K562 (cell line): ENCODE data around the gene KCTD19. TPM values are rescaled to one million over a fixed set of nuclear protein-coding genes. Genes with fewer than 3 reads are reported as not detected.
A peak's percentile ranks its signal among the peaks of the same experiment; 100 is the strongest.

Experiments used
- BRF2 ChIP-seq: IDR thresholded peaks from 3 replicates; pipeline ENCODE4 v1.6.1; 2011; ENCODE audit warnings: borderline replicate concordance, mild to moderate bottlenecking; ENCODE audit not compliant: insufficient read length, insufficient read depth
- CAMTA2 ChIP-seq: fragments of 250-450 bp; sonication (Bioruptor Pico); conservative IDR thresholded peaks from 2 replicates; pipeline ENCODE4 v1.5.1; 2022
- E2F6 ChIP-seq, 2 experiments: IDR thresholded peaks; 2 replicates each; pipeline ENCODE4 v1.6.1; 2011; ENCODE audit warnings: borderline replicate concordance in 1 of 2, control low read depth in 1 of 2, low read depth in 1 of 2, low read length in 1 of 2, mild to moderate bottlenecking in 1 of 2, mixed read lengths in 1 of 2, moderate library complexity in 1 of 2; ENCODE audit not compliant: insufficient read depth in 1 of 2, insufficient read length in 1 of 2, poor library complexity in 1 of 2, severe bottlenecking in 1 of 2; ENCODE audit errors: extremely low read depth in 1 of 2
- HMGXB4 ChIP-seq: sonication (generic); formaldehyde crosslinking; IDR thresholded peaks from 2 replicates; pipeline ENCODE4 v1.8.1; 2023; ENCODE audit warnings: mild to moderate bottlenecking, missing genetic modification reagents
- JUNB ChIP-seq: fragments of 450-650 bp; formaldehyde crosslinking; conservative IDR thresholded peaks from 2 replicates; pipeline ENCODE4 v1.4.0; 2020; ENCODE audit warnings: mild to moderate bottlenecking
- JUND ChIP-seq, 2 experiments: IDR thresholded peaks; 2 replicates in 1 of 2; 3 replicates in 1 of 2; pipeline ENCODE4 v1.6.1; 2011; ENCODE audit warnings: borderline replicate concordance in 2 of 2, low read depth in 2 of 2, low read length in 2 of 2, improper control_type of control experiment in 1 of 2, missing biosample characterization in 1 of 2, missing genetic modification characterization in 1 of 2, missing genetic modification reagents in 1 of 2
- NRF1 ChIP-seq, 2 experiments: fragments of 450-650 bp; IDR thresholded peaks in 1 of 2; conservative IDR thresholded peaks in 1 of 2; 2 replicates each; pipeline ENCODE4 v1.6.1; 2014; ENCODE audit warnings: mild to moderate bottlenecking in 2 of 2
- SIN3A ChIP-seq, 2 experiments: fragments of 150-350 bp in 1 of 2; IDR thresholded peaks; 2 replicates each; pipeline ENCODE4 v1.6.1; 2011 to 2016; ENCODE audit warnings: borderline replicate concordance in 2 of 2, low read depth in 2 of 2, low read length in 2 of 2, mild to moderate bottlenecking in 2 of 2, moderate library complexity in 2 of 2; ENCODE audit not compliant: control insufficient read depth in 1 of 2
- SIN3B ChIP-seq: fragments of 450-650 bp; IDR thresholded peaks from 2 replicates; pipeline ENCODE4 v1.6.1; 2017; ENCODE audit warnings: low read depth, mild to moderate bottlenecking, moderate library complexity
- SLC30A9 ChIP-seq: fragments of 250-450 bp; sonication (Bioruptor Pico); IDR thresholded peaks from 2 replicates; pipeline ENCODE4 v1.8.0; 2022; ENCODE audit warnings: mild to moderate bottlenecking, moderate library complexity
- SP2 ChIP-seq: IDR thresholded peaks from 2 replicates; pipeline ENCODE4 v1.6.1; 2011; ENCODE audit warnings: mild to moderate bottlenecking, low read depth, low read length, moderate library complexity; ENCODE audit not compliant: poor library complexity, severe bottlenecking; ENCODE audit errors: extremely low read depth
- SRF ChIP-seq, 2 experiments: fragments of 250-450, 450-650 bp in 1 of 2; sonication (Bioruptor Pico) in 1 of 2; sonication (generic) in 1 of 2; formaldehyde crosslinking; IDR thresholded peaks; 2 replicates each; pipeline versions ENCODE4 v1.5.0 to v1.5.1; 2020 to 2022; ENCODE audit warnings: mild to moderate bottlenecking in 1 of 2, missing genetic modification reagents in 1 of 2
- UBTF ChIP-seq, 2 experiments: IDR thresholded peaks; 2 replicates each; pipeline ENCODE4 v1.6.1; 2012; ENCODE audit warnings: improper control_type of control experiment in 2 of 2, low read depth in 2 of 2, low read length in 2 of 2, borderline replicate concordance in 1 of 2
- ZC3H4 ChIP-seq: sonication (generic); formaldehyde crosslinking; IDR thresholded peaks from 2 replicates; pipeline ENCODE4 v1.9.0; 2021; ENCODE audit warnings: missing genetic modification reagents, borderline replicate concordance
- ZNF124 ChIP-seq: sonication (generic); formaldehyde crosslinking; IDR thresholded peaks from 2 replicates; pipeline ENCODE4 v1.8.1; 2022; ENCODE audit warnings: missing genetic modification reagents
- ZNF77 ChIP-seq: fragments of 250-450 bp; sonication (Bioruptor Pico); IDR thresholded peaks from 2 replicates; pipeline ENCODE4 v1.5.0; 2020
- polyA plus RNA-seq, 8 experiments: library from polyadenylated mRNA; depleted of rRNA in 4 of 8; stranded (reverse) in 5 of 8; unstranded in 3 of 8; fragments of >200 nt; fragmentation: Nextera tagmentation in 2 of 8; fragmentation: Illumina TruSeq in 1 of 8; extraction: Ambion mirVana in 2 of 8; extraction: Trizol in 1 of 8; gene quantifications; 2 replicates each; pipeline versions ENCODE4 v1.2.1 to v1.2.3, GENCODE V29; 2011 to 2014; ENCODE audit warnings: inconsistent platforms in 1 of 8, missing spikeins in 1 of 8
- total RNA-seq, 7 experiments: library from RNA; depleted of rRNA in 6 of 7; stranded (reverse); fragments of >200 nt in 6 of 7; fragmentation: Illumina TruSeq in 2 of 7; extraction: Trizol in 2 of 7; gene quantifications; 2 replicates each; pipeline versions ENCODE4 v1.2.1 to v1.2.3, GENCODE V29; 2011 to 2021; ENCODE audit warnings: low replicate concordance in 1 of 7

Gene KCTD19
- total and polyA plus RNA-seq, 9 of the 15 experiments (the other 6 are each of a cell fraction or from before 2014, with no cell fraction given) = 0.03 to 0.91 (median 0.22) TPM; not detected in 2

- TF ChIP-seq JUND (IDR thresholded peaks at IDR 0.05; ENCODE audit: borderline replicate concordance, low read depth, low read length) = no peak
- no peak for TF ChIP-seq JUND (tag; IDR thresholded peaks at IDR 0.05; ENCODE audit: borderline replicate concordance, low read depth, low read length)
- no peak for TF ChIP-seq SIN3A (IDR thresholded peaks at IDR 0.05; ENCODE audit: borderline replicate concordance in 2 of 2, control insufficient read depth in 1 of 2, low read depth in 2 of 2, low read length in 2 of 2)
- TF ChIP-seq SLC30A9 (CRISPR knock-in tag) = no peak
- TF ChIP-seq BRF2 = no peak
- no peak for TF ChIP-seq ZNF77 (CRISPR knock-in tag)
- no peak for TF ChIP-seq CAMTA2 (CRISPR knock-in tag)
- 0 out of 4 replicates have a peak, but pooled peaks of 1 of the 2 experiments have one; percentile 58 for TF ChIP-seq UBTF (IDR thresholded peaks at IDR 0.05; ENCODE audit: borderline replicate concordance in 1 of 2, low read depth in 2 of 2, low read length in 2 of 2)
- 0 out of 4 replicates have a peak, but pooled peaks of 1 of the 2 experiments have one; percentile 20 for TF ChIP-seq SRF (CRISPR knock-in tag; IDR thresholded peaks at IDR 0.05)
- TF ChIP-seq E2F6 (IDR thresholded peaks at IDR 0.05; ENCODE audit: borderline replicate concordance in 1 of 2, extremely low read depth in 1 of 2, insufficient read depth in 1 of 2, insufficient read length in 1 of 2, low read depth in 1 of 2, low read length in 1 of 2, poor library complexity in 1 of 2, severe bottlenecking in 1 of 2) = peak in 1 of 2 experiments; percentile 33
- TF ChIP-seq HMGXB4 = peak; percentile 62; the same call in 1 of the 2 replicates
- no peak for TF ChIP-seq JUNB
- TF ChIP-seq NRF1 (conservative IDR thresholded peaks at IDR 0.05 in 1 of 2, IDR thresholded peaks at IDR 0.05 in 1 of 2) = peak in 1 of 2 experiments; percentile 78; a peak in 2 of 4 replicates
- no peak for TF ChIP-seq ZNF124
- no peak for TF ChIP-seq ZC3H4
- TF ChIP-seq SP2 = no peak
- TF ChIP-seq SIN3B = 0 out of 2 replicates have a peak, but pooled peaks have one; percentile 18
Measured at GRCh38 chr16:67326472-67327309, at the start of gene KCTD19, which contains the start of gene LRRC36 (continued).
